ENCODE data around the gene CDKN2AIP. TPM values are rescaled to one million over a fixed set of nuclear protein-coding genes. Genes with fewer than 3 reads are reported as not detected.

CDKN2AIP gene
- total and polyA plus RNA-seq, 9 donors = 14.2 to 28.8 (median 19.2) TPM

DNA sequence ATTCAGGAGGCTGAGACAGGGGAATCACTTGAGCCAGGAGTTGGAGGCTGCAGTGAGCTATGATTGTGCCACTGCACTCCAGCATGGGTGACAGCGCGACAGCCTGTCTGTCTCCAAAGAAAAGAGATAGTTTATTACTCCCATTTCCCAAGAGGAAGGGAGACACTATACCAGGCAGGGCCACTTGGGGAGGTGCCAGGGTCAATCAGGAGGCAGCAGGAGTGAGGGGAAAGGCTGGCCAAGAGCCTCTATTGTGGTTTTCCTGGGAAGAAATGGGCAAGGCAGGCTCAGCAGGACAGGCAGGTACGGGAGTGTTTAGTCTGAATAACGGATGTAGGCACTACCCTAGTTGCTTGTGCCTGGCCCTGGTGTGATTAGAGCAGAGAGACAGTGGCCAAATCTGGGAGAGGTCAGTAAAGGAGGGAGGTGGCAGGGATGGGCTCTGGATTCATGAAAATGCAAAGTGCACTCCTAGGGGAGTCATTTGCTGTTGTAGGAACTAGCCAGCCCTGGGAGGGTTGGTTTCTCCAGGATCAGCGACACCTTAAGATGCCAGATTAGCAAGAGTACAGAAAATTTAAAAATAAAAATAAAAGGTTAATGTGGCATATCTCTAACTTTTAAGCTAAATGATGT, 20.2 kb upstream of the CDKN2AIP start:
- no peak overlapping the region for H3K27ac ChIP-seq
- H3K27me3 ChIP-seq = no peaks in the 10 kb centered on the region
- TF ChIP-seq EP300 (IDR thresholded peaks at IDR 0.05) (no peak), POLR2A (IDR thresholded peaks at IDR 0.05) (no peak), CTCF (IDR thresholded peaks at IDR 0.05) (no peak)
- WGBS, 3 donors = 76 to 82% (median 78%) methylated on average over 5 of the region's 5 CpGs
- intact Hi-C loops (cut with DNase I) = no loop called here
- DNase-seq = peak in 2 of 5 donors; percentile 2 to 12
- no peaks in the 10 kb centered on the region for H3K4me1 ChIP-seq (ENCODE audit: insufficient read depth)
- no peaks in the 10 kb centered on the region for H3K36me3 ChIP-seq
- no peaks in the 10 kb centered on the region for H3K9me3 ChIP-seq
- H3K4me3 ChIP-seq = no peak overlapping the region

- intact Hi-C loops (cut with DNase I) = no loop called here
- Histone ChIP-seq H3K27me3 (no peaks in the 10 kb centered on the region), H3K36me3 (no peaks in the 10 kb centered on the region), H3K27ac (no peak overlapping the region), H3K4me3 (no peak overlapping the region), H3K9me3 (no peaks in the 10 kb centered on the region), H3K4me1 (ENCODE audit: insufficient read depth) (no peaks in the 10 kb centered on the region)
- DNase-seq = no peak
- TF ChIP-seq EP300 (IDR thresholded peaks at IDR 0.05) (no peak), CTCF (IDR thresholded peaks at IDR 0.05) (no peak), POLR2A (IDR thresholded peaks at IDR 0.05) (no peak)
- WGBS, 3 donors = 64 to 72% (median 71%) methylated on average over 6 of the region's 6 CpGs
Observed at GRCh38 chr4:183426507-183426906, 17.9 kb upstream of the CDKN2AIP start.

DNA sequence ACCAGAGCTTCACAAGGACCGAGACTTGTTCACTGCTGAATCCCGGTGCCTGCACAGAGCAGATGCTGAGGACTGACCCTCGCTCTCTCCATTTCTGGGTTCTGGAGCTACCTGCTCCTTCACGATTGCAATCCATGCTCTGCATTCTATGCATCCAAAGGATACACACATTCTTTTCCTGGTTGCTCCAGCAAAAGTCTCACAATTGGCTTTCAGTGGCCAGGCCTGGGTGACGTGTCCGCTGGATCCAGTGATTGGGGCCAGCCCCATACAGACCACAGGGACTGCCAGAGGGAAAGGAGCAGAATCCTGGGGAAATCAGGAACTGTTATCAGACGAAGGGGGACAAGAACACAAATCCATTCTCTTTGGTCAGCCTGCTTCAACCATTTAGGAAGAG, 14.9 kb upstream of the CDKN2AIP start:
- Histone ChIP-seq H3K4me3 (no peak overlapping the region), H3K27ac (no peak overlapping the region), H3K4me1 (ENCODE audit: insufficient read depth) (no peaks in the 10 kb centered on the region), H3K36me3 (no peaks in the 10 kb centered on the region), H3K27me3 (no peaks in the 10 kb centered on the region), H3K9me3 (no peaks in the 10 kb centered on the region)
- 87 to 92% (median 88%) methylated on average over 7 of the region's 7 CpGs for WGBS, 3 donors
- DNase-seq = no peak
- intact Hi-C loops (cut with DNase I) = no loop called here
- no peak for TF ChIP-seq POLR2A (IDR thresholded peaks at IDR 0.05)
- TF ChIP-seq EP300 (IDR thresholded peaks at IDR 0.05) = no peak
- no peak for TF ChIP-seq CTCF (IDR thresholded peaks at IDR 0.05)

- WGBS, 3 donors = 62 to 68% (median 64%) methylated on average over 12 of the region's 12 CpGs
- TF ChIP-seq EP300 (IDR thresholded peaks at IDR 0.05) (no peak), POLR2A (IDR thresholded peaks at IDR 0.05) (no peak), CTCF (IDR thresholded peaks at IDR 0.05) (no peak)
- intact Hi-C loops (cut with DNase I) = no loop called here
- Histone ChIP-seq H3K36me3 (no peaks in the 10 kb centered on the region), H3K4me1 (ENCODE audit: insufficient read depth) (no peaks in the 10 kb centered on the region), H3K9me3 (no peaks in the 10 kb centered on the region), H3K4me3 (no peak overlapping the region), H3K27ac (no peak overlapping the region), H3K27me3 (no peaks in the 10 kb centered on the region)
- peak in 1 of 5 donors; percentile 13 for DNase-seq
Observed at GRCh38 chr4:183430317-183430993, 14.0 kb upstream of the CDKN2AIP start.
